HG03342 (cell line): ENCODE results near the gene MCTP1.
A peak's percentile ranks its signal among the peaks of the same experiment; 100 is the strongest.
"Not testable (repeated sequence)": the region's sequence is repeated elsewhere in the genome, so short reads cannot be mapped to it uniquely, and the experiment has no call there.

Experiments
- ATAC-seq: cut with Tn5 transposase; IDR thresholded peaks from one replicate; pipeline ENCODE4 v1.9.1; 2021; ENCODE audit warnings: mild to moderate bottlenecking, moderate library complexity; ENCODE audit not compliant: unreplicated experiment

MCTP1 gene

GRCh38 chr5:95256446-95256845, 28.4 kb downstream of the MCTP1 start:
- ATAC-seq: no peak

- no peak for ATAC-seq
Measured at GRCh38 chr5:95252801-95253200, 32.1 kb downstream of the MCTP1 start.

GRCh38 chr5:95251185-95251584, 33.7 kb downstream of the MCTP1 start:
- no peak for ATAC-seq

GRCh38 chr5:95244479-95244878, 40.4 kb downstream of the MCTP1 start:
- no peak for ATAC-seq

GRCh38 chr5:95241635-95242034, 43.3 kb downstream of the MCTP1 start:
- peak; percentile 98 for ATAC-seq

- peak; percentile 17 for ATAC-seq
Measured at GRCh38 chr5:95241161-95241560, 43.7 kb downstream of the MCTP1 start.

GRCh38 chr5:95238560-95239325, 46.2 kb downstream of the MCTP1 start:
- ATAC-seq: no peak

GRCh38 chr5:95237324-95237723, 47.6 kb downstream of the MCTP1 start:
- ATAC-seq: no peak

- ATAC-seq: no peak
Measured at GRCh38 chr5:95235439-95235982, 49.4 kb downstream of the MCTP1 start.

- no peak for ATAC-seq
Measured at GRCh38 chr5:95229646-95230045, 55.2 kb downstream of the MCTP1 start.

- no peak for ATAC-seq
Measured at GRCh38 chr5:95224701-95225459, 60.0 kb downstream of the MCTP1 start.

- no peak for ATAC-seq
Measured at GRCh38 chr5:95223566-95224258, 61.2 kb downstream of the MCTP1 start.

GRCh38 chr5:95222836-95223235, 62.1 kb downstream of the MCTP1 start:
- ATAC-seq: no peak

GRCh38 chr5:95221234-95221633, 63.7 kb downstream of the MCTP1 start:
- no peak for ATAC-seq

- ATAC-seq: no peak
Measured at GRCh38 chr5:95220381-95220780, 64.5 kb downstream of the MCTP1 start.

GRCh38 chr5:95219411-95219810, 65.5 kb downstream of the MCTP1 start:
- no peak for ATAC-seq

- ATAC-seq: no peak
Measured at GRCh38 chr5:95217881-95218280, 67.0 kb downstream of the MCTP1 start.

- no peak for ATAC-seq
Measured at GRCh38 chr5:95217351-95217750, 67.5 kb downstream of the MCTP1 start.

- ATAC-seq: no peak
Measured at GRCh38 chr5:95216136-95216955, 68.5 kb downstream of the MCTP1 start.

GRCh38 chr5:95207811-95208210, 77.1 kb downstream of the MCTP1 start:
- not testable (repeated sequence) for ATAC-seq

- ATAC-seq: no peak
Measured at GRCh38 chr5:95194856-95195255, 90.0 kb downstream of the MCTP1 start.
